HG03460 (cell line): ENCODE measurements around the gene ELL.
A peak's percentile ranks its signal among the peaks of the same experiment; 100 is the strongest.
"Not testable (repeated sequence)": the region's sequence is repeated elsewhere in the genome, so short reads cannot be mapped to it uniquely, and the experiment has no call there.

Source experiments
- ATAC-seq: cut with Tn5 transposase; IDR thresholded peaks from one replicate; pipeline ENCODE4 v1.9.1; 2021; ENCODE audit not compliant: unreplicated experiment

ELL gene

GRCh38 chr19:18408053-18408476, 113.8 kb downstream of the ELL start:
- ATAC-seq, result peak; percentile 71

- ATAC-seq, result no peak
These were observed 115.1 kb downstream of the ELL start for GRCh38 chr19:18406749-18407148.

- not testable (repeated sequence) for ATAC-seq
These were observed 116.1 kb downstream of the ELL start for GRCh38 chr19:18405754-18406153.

GRCh38 chr19:18402455-18403248, 119.2 kb downstream of the ELL start:
- not testable (repeated sequence) for ATAC-seq

- no peak for ATAC-seq
These were observed 120.2 kb downstream of the ELL start for GRCh38 chr19:18401580-18402112.

GRCh38 chr19:18399008-18399407, 122.9 kb downstream of the ELL start:
- no peak for ATAC-seq

- ATAC-seq, result no peak
These were observed 124.3 kb downstream of the ELL start, which contains the start of gene LRRC25 for GRCh38 chr19:18397242-18398202. LRRC25 (minus strand) TSS chr19:18397622; CDS start chr19:18396963, 659 bp downstream.

- no peak for ATAC-seq
These were observed 125.2 kb downstream of the ELL start for GRCh38 chr19:18396471-18397241.

- no peak for ATAC-seq
These were observed 128.0 kb downstream of the ELL start for GRCh38 chr19:18393836-18394235.

- ATAC-seq, result no peak
These were observed 128.9 kb downstream of the ELL start for GRCh38 chr19:18392926-18393325.
